Adipose tissue (tissue), 3 donors: ENCODE results near the gene ARID3B. TPM values are rescaled to one million over a fixed set of nuclear protein-coding genes. Genes with fewer than 3 reads are reported as not detected.
"Not testable (repeated sequence)": the region's sequence is repeated elsewhere in the genome, so short reads cannot be mapped to it uniquely, and the experiment has no call there.

Experiments
- H3K27ac ChIP-seq: one replicate; pipeline ENCODE4 v1.5.1; 2013; ENCODE audit warnings: low read depth, low read length
- WGBS, 3 donors: extraction: QIAGEN DNeasy Blood & Tissue Kit; methylation state at CpG; one replicate each; pipeline ENCODE4 v1.1.7; 2013; 5-methylcytosine and 5-hydroxymethylcytosine counted together
- polyA plus RNA-seq, 3 donors: library from polyadenylated mRNA; stranded (reverse); fragments of 200-250 nt; gene quantifications; one replicate each; pipeline ENCODE4 v1.2.3, GENCODE V29; 2013
- donor health status: healthy with polysubstance abuse.
- donor health status: Bipolar disorder and iron deficiency.
- donor health status: healthy.

ARID3B gene
- polyA plus RNA-seq, 3 donors: 2.1 to 3.0 (median 2.6) TPM

GRCh38 chr15:74593122-74593521, 52.1 kb downstream of the ARID3B start:
- H3K27ac ChIP-seq: no peak overlapping the region
- WGBS, 3 donors: 80 to 90% (median 87%) methylated on average over 7 of the region's 7 CpGs

DNA sequence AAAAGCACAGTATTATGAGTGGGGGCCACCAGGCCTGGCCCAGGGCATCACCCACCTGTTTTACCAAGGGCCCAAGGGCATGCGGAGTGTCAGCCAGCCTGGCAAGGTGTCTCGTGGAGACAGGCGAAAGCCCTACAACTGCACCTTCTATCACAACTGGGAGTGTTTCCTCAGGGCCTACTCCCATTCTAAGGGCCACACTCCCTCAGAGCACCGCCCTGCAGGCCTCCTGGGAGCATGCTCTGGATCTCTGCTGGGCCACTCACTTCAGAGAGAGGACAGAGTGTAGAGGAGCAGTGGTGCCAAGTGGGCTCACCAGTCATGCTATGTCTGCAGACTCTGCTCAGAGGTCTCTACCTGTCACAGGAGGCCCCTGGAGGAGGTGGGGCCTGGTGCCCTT, 53.4 kb downstream of the ARID3B start:
- H3K27ac ChIP-seq: no peak overlapping the region
- 94 to 97% (median 96%) methylated on average over 4 of the region's 4 CpGs for WGBS, 3 donors

- H3K27ac ChIP-seq: no peak overlapping the region
- 95 to 97% (median 95%) methylated on average over 5 of the region's 5 CpGs for WGBS, 3 donors
These were observed 54.3 kb downstream of the ARID3B start for GRCh38 chr15:74595271-74595670.

DNA sequence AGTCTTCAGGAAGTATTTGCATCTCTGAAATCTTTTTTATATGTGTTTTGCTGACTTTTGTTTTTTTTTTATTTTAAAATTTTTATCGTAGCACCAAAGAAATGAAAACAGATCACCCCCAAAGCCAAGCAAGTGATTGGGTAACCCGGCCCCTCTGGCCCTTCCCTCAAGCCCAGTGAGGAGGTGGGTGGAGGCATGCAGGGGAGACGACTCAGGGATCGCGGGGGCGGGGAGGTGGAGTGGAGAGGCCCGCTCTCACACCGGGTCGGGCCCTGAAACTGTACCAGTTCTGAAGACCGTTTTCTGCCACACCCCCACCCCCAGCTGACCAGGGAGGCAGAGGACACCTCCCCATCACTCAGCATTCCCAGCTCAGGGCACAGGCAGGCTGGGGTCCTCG, 55.7 kb downstream of the ARID3B start:
- 66 to 87% (median 75%) methylated on average over 5 to 10 of the region's 11 CpGs for WGBS, 3 donors
- not testable (repeated sequence) for H3K27ac ChIP-seq

DNA sequence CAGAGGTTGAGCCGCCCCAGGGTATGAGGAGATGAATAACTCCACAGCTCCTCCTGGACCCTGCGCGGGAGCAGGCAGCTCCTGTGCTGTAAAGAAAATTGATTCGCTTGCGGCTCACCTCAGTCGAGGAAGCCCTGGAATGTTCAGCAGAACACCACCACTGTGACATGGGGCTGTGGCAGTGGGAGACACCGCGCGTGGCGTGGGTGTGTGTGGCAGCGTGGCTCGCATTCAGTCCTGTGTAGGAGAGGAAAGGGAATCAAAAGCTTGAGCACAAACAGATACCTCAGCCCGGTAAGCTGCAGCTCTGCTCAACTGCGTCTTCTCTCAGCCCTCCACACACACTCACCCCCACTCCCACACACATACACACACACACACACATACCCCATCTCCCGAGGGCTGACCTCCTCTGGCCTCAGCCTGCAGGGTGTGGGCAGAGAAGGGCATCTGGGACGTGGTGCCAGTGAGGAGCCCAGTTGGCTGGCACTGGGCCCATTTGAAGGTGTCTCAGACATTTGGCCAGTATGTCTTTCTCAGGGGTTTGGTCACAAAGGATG, 56.2 kb downstream of the ARID3B start:
- H3K27ac ChIP-seq: not testable (repeated sequence)
- WGBS, 3 donors: 84 to 95% (median 90%) methylated on average over 10 to 16 of the region's 16 CpGs

DNA sequence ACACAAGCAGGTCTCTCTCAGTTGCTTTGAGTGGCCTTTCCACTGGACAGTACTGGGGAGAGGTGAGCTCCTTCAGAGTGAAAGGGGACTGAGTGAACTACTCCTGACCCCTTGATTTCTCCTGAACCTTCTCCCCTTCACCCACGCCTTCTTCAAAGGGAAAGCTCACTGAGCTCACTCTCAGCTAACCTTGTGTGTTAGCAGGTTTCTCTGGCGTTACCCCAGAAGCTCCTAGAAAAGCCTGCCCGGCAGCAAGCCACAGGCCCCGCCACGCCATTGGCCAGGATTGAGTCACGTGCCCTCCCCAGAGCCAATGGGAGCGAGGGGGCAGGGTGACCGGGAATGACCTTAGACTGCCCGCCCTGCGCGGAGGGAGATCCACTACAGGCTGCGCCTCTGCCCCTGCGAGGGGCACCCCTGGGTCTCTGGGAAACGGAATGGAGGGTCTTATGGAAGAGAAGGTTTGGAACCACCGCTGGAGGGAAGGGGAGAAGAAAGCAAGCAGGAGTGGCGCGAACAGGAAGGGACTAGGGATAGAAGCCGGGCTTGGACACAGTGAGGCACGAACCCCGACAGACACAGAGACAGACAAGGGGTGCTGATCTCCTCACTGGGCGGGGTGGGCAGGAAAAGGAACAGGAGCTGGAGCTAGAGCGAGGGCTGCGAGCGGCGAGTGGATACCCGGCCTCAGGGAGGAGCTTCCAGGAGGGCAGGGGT, 57.3 kb downstream of the ARID3B start:
- no peak overlapping the region for H3K27ac ChIP-seq
- WGBS, 3 donors: 0 to 1% (median 1%) methylated on average over 26 of the region's 26 CpGs

DNA sequence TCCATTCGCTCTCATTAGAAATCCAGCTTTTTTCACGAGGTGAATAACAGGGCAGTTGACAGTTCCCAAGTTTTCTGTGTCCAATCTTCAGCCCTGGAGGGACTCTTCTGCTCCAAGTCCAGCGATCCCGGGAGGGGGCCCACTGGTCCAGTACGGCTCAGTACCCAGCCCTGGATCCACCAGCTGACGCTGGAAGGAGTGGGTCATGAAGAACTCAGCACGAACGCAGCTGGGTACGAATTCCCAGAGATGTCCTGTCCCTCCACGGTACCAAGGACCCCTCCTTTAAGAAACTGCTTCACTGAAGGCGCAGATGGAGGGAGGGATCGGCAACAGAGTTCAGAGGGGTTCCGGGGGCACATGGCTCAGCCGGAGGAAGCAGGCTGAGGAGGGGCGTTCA, 58.1 kb downstream of the ARID3B start:
- 72 to 77% (median 72%) methylated on average over 15 of the region's 15 CpGs for WGBS, 3 donors

DNA sequence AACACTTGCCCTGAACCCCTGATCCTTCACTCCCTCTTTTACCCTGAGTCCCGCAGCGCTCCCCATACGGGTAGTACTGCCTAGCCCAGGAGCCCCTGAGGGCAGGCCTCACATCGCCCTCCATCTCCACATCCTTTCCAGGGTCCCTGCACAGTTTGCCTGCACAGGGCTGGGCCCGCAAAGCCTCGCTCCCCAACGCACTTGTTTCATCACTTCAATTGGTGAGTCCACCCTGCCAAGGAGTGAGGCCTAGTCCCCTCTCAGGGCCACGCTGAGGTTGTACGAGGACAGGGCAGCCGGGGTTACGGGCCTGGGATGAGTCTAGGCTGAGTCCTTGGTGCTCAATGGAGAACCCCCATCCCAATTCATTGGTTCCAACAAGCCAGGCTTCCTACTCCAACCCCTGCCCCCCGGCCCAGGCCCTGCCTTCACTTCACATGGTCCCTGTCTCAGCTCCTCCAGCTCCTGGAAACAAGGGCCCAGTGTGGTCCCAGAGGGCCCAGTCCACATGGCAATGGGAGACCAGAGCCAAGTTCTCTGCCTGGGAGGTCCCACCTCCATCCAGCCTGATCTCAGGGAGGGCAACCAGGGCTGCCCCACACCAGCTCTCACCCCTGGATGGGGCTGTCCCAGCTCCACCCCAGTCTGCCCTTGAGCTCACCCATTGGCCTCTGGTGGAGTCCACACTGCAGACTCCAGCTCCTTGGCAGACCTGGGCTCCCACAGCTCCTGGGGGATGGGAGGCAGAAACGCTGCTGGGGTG, 62.2 kb downstream of the ARID3B start:
- 90% methylated on average over 13 of the region's 13 CpGs for WGBS, 3 donors
- H3K27ac ChIP-seq: no peak overlapping the region

More for the DNA sequence above, 58.1 kb downstream of the ARID3B start:
- no peak overlapping the region for H3K27ac ChIP-seq

DNA sequence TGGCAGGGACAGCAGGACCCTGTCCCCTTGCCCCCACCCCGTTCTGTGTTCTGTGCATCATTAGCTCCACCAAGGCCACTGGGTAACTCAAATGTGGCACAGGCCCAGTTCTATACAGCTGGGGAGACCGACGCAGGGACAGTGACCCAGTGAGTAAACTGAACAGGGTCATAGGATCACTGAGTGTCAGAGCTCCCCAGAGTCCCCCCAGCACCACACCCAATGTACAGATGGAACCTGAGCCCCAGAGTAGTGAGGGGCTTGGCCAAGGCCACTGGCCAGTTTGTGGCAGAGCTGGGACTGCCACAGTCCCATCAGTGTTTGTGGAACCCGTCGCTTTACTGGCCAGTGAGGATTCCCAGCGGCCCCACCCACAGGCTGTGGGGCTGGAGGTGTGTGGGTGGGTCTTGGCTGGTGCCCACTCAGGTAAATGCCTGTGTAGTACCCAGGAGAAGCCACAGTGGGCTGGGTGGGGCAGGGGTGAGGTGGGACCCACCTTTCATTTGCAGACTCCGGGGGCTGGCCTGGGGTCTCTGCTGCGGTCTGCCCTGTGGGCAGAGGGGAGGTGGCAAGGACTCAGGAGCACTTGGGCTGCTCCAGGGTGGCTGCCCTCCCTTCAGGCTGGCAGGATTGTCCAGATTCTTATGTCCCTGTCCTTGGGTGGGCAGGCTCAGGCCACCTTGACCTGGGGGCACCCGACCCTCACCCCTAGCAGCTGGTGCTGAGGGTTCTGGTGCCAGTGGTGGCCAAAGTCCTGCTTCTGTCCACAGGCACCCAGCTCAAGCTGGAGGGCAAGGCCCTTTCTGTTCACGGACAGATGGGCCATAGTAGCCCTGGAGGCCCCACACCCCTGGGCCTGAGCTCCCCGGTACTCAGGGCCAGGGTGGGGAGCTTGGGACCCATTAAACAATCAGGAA, 63.0 kb downstream of the ARID3B start:
- WGBS, 3 donors: 80 to 84% (median 83%) methylated on average over 10 to 11 of the region's 11 CpGs
- H3K27ac ChIP-seq: no peak overlapping the region

GRCh38 chr15:74604983-74605794, 64.2 kb downstream of the ARID3B start:
- no peak overlapping the region for H3K27ac ChIP-seq
- WGBS, 3 donors: 70 to 75% (median 75%) methylated on average over 12 of the region's 12 CpGs

DNA sequence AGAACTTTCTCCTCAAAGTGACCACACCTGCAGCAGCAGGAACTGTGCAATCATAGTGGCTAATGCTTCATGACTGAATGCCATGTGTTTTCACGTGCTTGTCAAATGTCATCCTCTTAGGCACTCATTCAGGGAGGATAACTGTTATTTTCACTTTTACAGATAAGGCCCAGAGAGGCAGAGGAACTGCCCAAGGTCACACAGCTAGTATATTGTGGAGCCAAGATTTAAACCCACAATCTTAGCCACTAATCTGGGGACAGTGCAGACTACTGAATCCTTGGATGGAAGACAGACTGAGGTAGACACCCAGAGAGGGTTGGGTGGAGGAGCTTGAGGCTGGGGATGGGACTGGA, 64.8 kb downstream of the ARID3B start:
- H3K27ac ChIP-seq: no peak overlapping the region
- 65 to 84% (median 80%) methylated on average over 1 of the region's 1 CpG for WGBS, 3 donors

- no peak overlapping the region for H3K27ac ChIP-seq
- 73 to 91% (median 86%) methylated on average over 3 of the region's 3 CpGs for WGBS, 3 donors
These were observed 67.8 kb downstream of the ARID3B start for GRCh38 chr15:74608786-74609185.

GRCh38 chr15:74609938-74610301, 68.9 kb downstream of the ARID3B start:
- 80 to 89% (median 88%) methylated on average over 3 of the region's 3 CpGs for WGBS, 3 donors
- H3K27ac ChIP-seq: no peak overlapping the region

GRCh38 chr15:74610302-74610951, 69.4 kb downstream of the ARID3B start:
- 56 to 66% (median 62%) methylated on average over 7 of the region's 7 CpGs for WGBS, 3 donors
- no peak overlapping the region for H3K27ac ChIP-seq

- H3K27ac ChIP-seq: no peak overlapping the region
- WGBS, 3 donors: 80 to 87% (median 87%) methylated on average over 11 of the region's 11 CpGs
These were observed 70.3 kb downstream of the ARID3B start for GRCh38 chr15:74611341-74611740.

DNA sequence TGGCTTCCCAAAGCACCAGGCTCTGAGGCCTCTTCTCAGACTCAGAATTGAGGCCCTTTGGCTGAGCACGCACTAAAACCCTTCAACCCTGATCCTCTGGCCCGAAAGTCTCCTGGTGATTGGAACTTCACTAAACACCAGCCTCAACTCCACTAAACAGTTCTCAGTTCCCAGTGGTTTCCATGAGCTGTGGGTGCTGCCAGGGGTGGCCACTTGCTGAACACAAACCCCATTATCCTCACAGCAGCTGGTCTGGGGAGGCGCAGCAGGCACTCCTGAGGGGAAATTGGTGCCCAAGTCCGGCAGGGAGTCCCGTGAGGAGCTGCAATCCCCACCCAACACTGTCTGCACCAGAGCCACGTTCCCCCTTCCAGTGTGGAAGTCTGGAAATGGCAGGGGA, 70.8 kb downstream of the ARID3B start:
- H3K27ac ChIP-seq: no peak overlapping the region
- WGBS, 3 donors: 88 to 92% (median 90%) methylated on average over 6 of the region's 6 CpGs

- H3K27ac ChIP-seq: no peak overlapping the region
- 92 to 100% (median 98%) methylated on average over 2 of the region's 2 CpGs for WGBS, 3 donors
These were observed 71.7 kb downstream of the ARID3B start for GRCh38 chr15:74612677-74613076.
